Measurements from ENCODE around the gene CEP72.
"Not testable (repeated sequence)": the region's sequence is repeated elsewhere in the genome, so short reads cannot be mapped to it uniquely, and the experiment has no call there.

The CEP72 gene

GRCh38 chr5:693271-694041 is 81.3 kb downstream of the CEP72 start, which contains the start of gene TPPP:
TPPP (minus strand) TSS chr5:693352; CDS start chr5:678060, 15,292 bp downstream.
- not testable (repeated sequence) for H3K9me3 ChIP-seq (ENCODE audit: low read length); H3K27me3 ChIP-seq (ENCODE audit: insufficient read depth, low read length); H3K4me1 ChIP-seq (ENCODE audit: insufficient read depth, low read length); H3K36me3 ChIP-seq (ENCODE audit: insufficient read depth, low read length)
- Histone ChIP-seq H3K4me3 (ENCODE audit: low read length) (peak within 1 kb of the TSS; percentile 58), H2AFZ (ENCODE audit: low read depth, low read length) (peak within 1 kb of the TSS; percentile 36)

DNA sequence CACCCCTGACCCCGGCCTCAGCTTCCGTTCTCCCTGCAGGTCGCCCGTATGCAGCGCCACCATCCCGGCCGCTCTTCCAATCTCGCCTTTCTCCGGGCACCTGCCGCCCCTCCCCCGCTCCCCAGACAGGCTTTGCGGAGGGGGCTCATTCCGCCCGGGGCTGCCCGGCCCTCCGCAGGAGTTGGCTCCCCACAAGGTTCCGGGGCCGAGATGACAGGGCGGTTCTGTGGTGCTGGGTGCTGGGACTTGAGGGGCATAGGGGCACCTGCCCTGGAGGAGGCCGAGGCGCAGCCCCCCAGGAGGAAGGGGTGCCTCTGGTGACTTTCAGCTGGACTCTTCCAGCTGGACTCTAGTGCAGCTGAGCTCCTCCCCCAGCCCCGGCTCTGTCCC is 81.9 kb downstream of the CEP72 start:
- H3K9me3 ChIP-seq (ENCODE audit: low read length); H3K27me3 ChIP-seq (ENCODE audit: insufficient read depth, low read length); H3K36me3 ChIP-seq (ENCODE audit: insufficient read depth, low read length); H2AFZ ChIP-seq (ENCODE audit: low read depth, low read length); H3K4me1 ChIP-seq (ENCODE audit: insufficient read depth, low read length): not testable (repeated sequence)
- peak overlapping the region; percentile 47 for H3K4me3 ChIP-seq (ENCODE audit: low read length)

DNA sequence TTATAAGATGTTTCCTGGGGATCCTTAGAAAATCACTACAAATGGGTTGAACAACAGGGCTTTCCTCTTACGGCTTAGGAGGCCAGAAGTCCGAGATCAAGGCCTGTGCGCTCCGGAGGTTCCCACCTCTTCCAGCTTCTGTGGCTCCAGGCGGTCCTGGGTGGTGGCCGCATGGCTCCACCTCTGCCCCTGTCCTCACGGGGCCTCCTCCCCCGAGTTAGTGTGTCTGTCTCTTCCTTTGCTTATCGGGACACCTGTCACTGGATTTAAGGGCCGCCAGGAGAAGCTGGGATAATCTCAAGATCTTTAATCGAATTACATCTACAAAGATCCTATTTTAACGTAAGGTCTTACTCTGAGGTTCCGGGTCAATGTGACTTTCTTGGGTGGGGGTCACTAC is 83.3 kb downstream of the CEP72 start:
- H3K27me3 ChIP-seq (ENCODE audit: insufficient read depth, low read length); H2AFZ ChIP-seq (ENCODE audit: low read depth, low read length); H3K4me3 ChIP-seq (ENCODE audit: low read length); H3K9me3 ChIP-seq (ENCODE audit: low read length); H3K4me1 ChIP-seq (ENCODE audit: insufficient read depth, low read length); H3K36me3 ChIP-seq (ENCODE audit: insufficient read depth, low read length): not testable (repeated sequence)

GRCh38 chr5:696191-696590 is 84.1 kb downstream of the CEP72 start:
- H2AFZ ChIP-seq (ENCODE audit: low read depth, low read length); H3K36me3 ChIP-seq (ENCODE audit: insufficient read depth, low read length); H3K27me3 ChIP-seq (ENCODE audit: insufficient read depth, low read length); H3K4me1 ChIP-seq (ENCODE audit: insufficient read depth, low read length); H3K4me3 ChIP-seq (ENCODE audit: low read length); H3K9me3 ChIP-seq (ENCODE audit: low read length): not testable (repeated sequence)

- H3K4me3 ChIP-seq (ENCODE audit: low read length); H3K27me3 ChIP-seq (ENCODE audit: insufficient read depth, low read length): not testable (repeated sequence)
Observed at GRCh38 chr5:696753-697702, 84.9 kb downstream of the CEP72 start.

More at GRCh38 chr5:696753-697702, 84.9 kb downstream of the CEP72 start:
- H3K36me3 ChIP-seq (ENCODE audit: insufficient read depth, low read length); H2AFZ ChIP-seq (ENCODE audit: low read depth, low read length); H3K9me3 ChIP-seq (ENCODE audit: low read length); H3K4me1 ChIP-seq (ENCODE audit: insufficient read depth, low read length): not testable (repeated sequence)

All from neuron (in vitro differentiated cells).